Cardiac fibroblast (primary cell): ENCODE results near the gene FN1.

Experiments used
- DNase-seq, 2 donors: peaks; one replicate each; pipeline versions ENCODE4 v3.0.0 to v3.0.0-alpha.2; 2010; ENCODE audit warnings: low read depth in 2 of 2
- H3K4me3 ChIP-seq, 2 donors: replicated peaks in 1 of 2; 1 replicate in 1 of 2; 2 replicates in 1 of 2; pipeline ENCODE4 v1.5.1; 2011; ENCODE audit warnings: low read depth in 2 of 2, low read length in 2 of 2, mild to moderate bottlenecking in 2 of 2, moderate library complexity in 1 of 2
- TF ChIP-seq, protein P1 (sequence below): IDR thresholded peaks from one replicate; pipeline ENCODE4 v1.5.1; 2011; ENCODE audit warnings: low read depth, mild to moderate bottlenecking, low read length, inconsistent platforms

FN1 gene

GRCh38 chr2:215454519-215455246, 18.8 kb upstream of the FN1 start:
- H3K4me3 ChIP-seq, result no peak overlapping the region
- peak; percentile 59 to 80 for DNase-seq
- TF ChIP-seq, protein P1, sequence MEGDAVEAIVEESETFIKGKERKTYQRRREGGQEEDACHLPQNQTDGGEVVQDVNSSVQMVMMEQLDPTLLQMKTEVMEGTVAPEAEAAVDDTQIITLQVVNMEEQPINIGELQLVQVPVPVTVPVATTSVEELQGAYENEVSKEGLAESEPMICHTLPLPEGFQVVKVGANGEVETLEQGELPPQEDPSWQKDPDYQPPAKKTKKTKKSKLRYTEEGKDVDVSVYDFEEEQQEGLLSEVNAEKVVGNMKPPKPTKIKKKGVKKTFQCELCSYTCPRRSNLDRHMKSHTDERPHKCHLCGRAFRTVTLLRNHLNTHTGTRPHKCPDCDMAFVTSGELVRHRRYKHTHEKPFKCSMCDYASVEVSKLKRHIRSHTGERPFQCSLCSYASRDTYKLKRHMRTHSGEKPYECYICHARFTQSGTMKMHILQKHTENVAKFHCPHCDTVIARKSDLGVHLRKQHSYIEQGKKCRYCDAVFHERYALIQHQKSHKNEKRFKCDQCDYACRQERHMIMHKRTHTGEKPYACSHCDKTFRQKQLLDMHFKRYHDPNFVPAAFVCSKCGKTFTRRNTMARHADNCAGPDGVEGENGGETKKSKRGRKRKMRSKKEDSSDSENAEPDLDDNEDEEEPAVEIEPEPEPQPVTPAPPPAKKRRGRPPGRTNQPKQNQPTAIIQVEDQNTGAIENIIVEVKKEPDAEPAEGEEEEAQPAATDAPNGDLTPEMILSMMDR, result peak; percentile 77

DNA sequence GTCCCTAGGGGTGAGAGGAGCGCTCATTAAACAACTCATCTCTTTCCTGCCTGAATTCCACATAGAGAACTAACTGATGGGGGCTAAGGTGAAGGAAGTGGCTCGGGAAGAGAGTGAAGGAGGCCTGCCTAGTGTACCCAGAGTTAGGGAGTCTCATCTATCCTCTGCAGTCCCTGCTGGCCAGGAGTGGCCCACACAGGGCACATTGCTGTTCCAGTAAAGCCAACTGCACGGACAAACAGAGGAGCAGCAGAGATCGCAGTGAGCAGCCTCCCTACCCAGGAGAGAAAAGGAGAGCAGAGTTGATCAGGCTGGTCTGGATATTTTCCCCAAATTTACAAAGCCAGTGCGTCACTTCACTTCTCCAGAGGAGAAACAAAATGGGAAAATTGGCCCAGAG, 16.9 kb upstream of the FN1 start:
- TF ChIP-seq, protein P1, result no peak
- no peak for DNase-seq
- no peak overlapping the region for H3K4me3 ChIP-seq

GRCh38 chr2:215451012-215451756, 15.3 kb upstream of the FN1 start:
- no peak overlapping the region for H3K4me3 ChIP-seq
- peak; percentile 74 to 91 for DNase-seq
- TF ChIP-seq, protein P1, result no peak

- TF ChIP-seq, protein P1, result no peak
- H3K4me3 ChIP-seq, result no peak overlapping the region
- no peak for DNase-seq
Observed at GRCh38 chr2:215450188-215451011, 14.5 kb upstream of the FN1 start.

DNA sequence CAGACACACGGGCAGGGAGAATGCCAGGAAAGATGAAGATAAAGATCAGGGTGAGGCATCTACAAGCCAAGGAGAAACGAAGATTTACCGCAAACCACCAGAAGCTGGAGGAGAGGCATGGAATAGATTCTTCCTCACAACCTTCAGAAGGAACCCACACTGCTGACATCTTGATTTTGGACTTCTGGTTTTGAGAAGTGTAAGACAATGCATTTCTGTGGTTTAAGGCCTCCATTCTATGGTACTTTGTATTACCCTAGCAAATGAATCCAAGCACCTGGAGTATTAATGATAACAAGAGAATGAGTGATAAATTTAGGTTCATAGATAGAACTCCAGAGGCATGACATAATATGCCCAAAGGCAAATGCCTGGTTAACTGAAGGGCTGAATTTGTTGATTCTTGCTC, 11.8 kb upstream of the FN1 start:
- TF ChIP-seq, protein P1, result no peak
- DNase-seq, result no peak
- H3K4me3 ChIP-seq, result no peak overlapping the region

GRCh38 chr2:215447056-215447455, 11.2 kb upstream of the FN1 start:
- H3K4me3 ChIP-seq, result no peak overlapping the region
- TF ChIP-seq, protein P1, result no peak

More at GRCh38 chr2:215447056-215447455, 11.2 kb upstream of the FN1 start:
- no peak for DNase-seq
